Measurements from ENCODE around the gene CTDSP1.

- TF ChIP-seq POLR2A (IDR thresholded peaks at IDR 0.05; ENCODE audit: low read length) (no peak), GATA1 (IDR thresholded peaks at IDR 0.05; ENCODE audit: low read depth, low read length) (no peak)
Observed at GRCh38 chr2:218403810-218404209, 4.1 kb downstream of the CTDSP1 start.

Data from erythroblast (primary cell).